ENCODE data around the gene KDM2A.

The KDM2A gene

GRCh38 chr11:67082071-67082791, 36.8 kb upstream of the KDM2A start:
- peak; percentile 17 for DNase-seq (ENCODE audit: low read depth)
- peak overlapping the region; percentile 3 for H3K4me3 ChIP-seq (ENCODE audit: low read depth, low read length)
- TF ChIP-seq CTCF (conservative IDR thresholded peaks at IDR 0.05; ENCODE audit: low read depth, low read length), result no peak

- no peak for TF ChIP-seq CTCF (conservative IDR thresholded peaks at IDR 0.05; ENCODE audit: low read depth, low read length)
- no peak overlapping the region for H3K4me3 ChIP-seq (ENCODE audit: low read depth, low read length)
- DNase-seq (ENCODE audit: low read depth), result no peak
These were observed 35.2 kb upstream of the KDM2A start for GRCh38 chr11:67083786-67084366.

GRCh38 chr11:67085617-67086016, 33.4 kb upstream of the KDM2A start:
- TF ChIP-seq CTCF (conservative IDR thresholded peaks at IDR 0.05; ENCODE audit: low read depth, low read length), result no peak
- H3K4me3 ChIP-seq (ENCODE audit: low read depth, low read length), result no peak overlapping the region

GRCh38 chr11:67090717-67091116, 28.3 kb upstream of the KDM2A start:
- TF ChIP-seq CTCF (conservative IDR thresholded peaks at IDR 0.05; ENCODE audit: low read depth, low read length), result no peak
- H3K4me3 ChIP-seq (ENCODE audit: low read depth, low read length), result no peak overlapping the region
- DNase-seq (ENCODE audit: low read depth), result no peak

More at GRCh38 chr11:67085617-67086016, 33.4 kb upstream of the KDM2A start:
- DNase-seq (ENCODE audit: low read depth), result no peak

- no peak overlapping the region for H3K4me3 ChIP-seq (ENCODE audit: low read depth, low read length)
- no peak for TF ChIP-seq CTCF (conservative IDR thresholded peaks at IDR 0.05; ENCODE audit: low read depth, low read length)
- DNase-seq (ENCODE audit: low read depth), result no peak
These were observed 23.9 kb upstream of the KDM2A start for GRCh38 chr11:67095214-67095507.

- H3K4me3 ChIP-seq (ENCODE audit: low read depth, low read length), result no peak overlapping the region
- DNase-seq (ENCODE audit: low read depth), result no peak
- TF ChIP-seq CTCF (conservative IDR thresholded peaks at IDR 0.05; ENCODE audit: low read depth, low read length), result no peak
These were observed 20.1 kb upstream of the KDM2A start for GRCh38 chr11:67098799-67099429.

All from choroid plexus epithelial cell (primary cell).